ENCODE results near the gene KAT2B.
A peak's percentile ranks its signal among the peaks of the same experiment; 100 is the strongest.
"Not testable (repeated sequence)": the region's sequence is repeated elsewhere in the genome, so short reads cannot be mapped to it uniquely, and the experiment has no call there.

The KAT2B gene

GRCh38 chr3:20042331-20042730 is 2.1 kb downstream of the KAT2B start:
- DNase-seq: no peak

- DNase-seq: no peak
These were observed 3.1 kb downstream of the KAT2B start for GRCh38 chr3:20043396-20043795.

- no peak for DNase-seq
These were observed 3.6 kb downstream of the KAT2B start for GRCh38 chr3:20043825-20044224.

GRCh38 chr3:20045141-20045540 is 4.9 kb downstream of the KAT2B start:
- not testable (repeated sequence) for DNase-seq

GRCh38 chr3:20046556-20046955 is 6.3 kb downstream of the KAT2B start:
- no peak for DNase-seq

GRCh38 chr3:20047341-20047779 is 7.1 kb downstream of the KAT2B start:
- DNase-seq: no peak

GRCh38 chr3:20047976-20048883 is 8.0 kb downstream of the KAT2B start:
- DNase-seq: no peak

- no peak for DNase-seq
These were observed 11.0 kb downstream of the KAT2B start for GRCh38 chr3:20051123-20051806.

- no peak for DNase-seq
These were observed 12.6 kb downstream of the KAT2B start for GRCh38 chr3:20052851-20053250.

- peak; percentile 76 for DNase-seq
These were observed 14.3 kb downstream of the KAT2B start for GRCh38 chr3:20054549-20054987.

- DNase-seq: peak; percentile 23
These were observed 15.0 kb downstream of the KAT2B start for GRCh38 chr3:20055020-20055775.

- no peak for DNase-seq
These were observed 15.6 kb downstream of the KAT2B start for GRCh38 chr3:20055842-20056241.

- DNase-seq: peak; percentile 18
These were observed 16.7 kb downstream of the KAT2B start for GRCh38 chr3:20056725-20057611.

GRCh38 chr3:20057612-20058180 is 17.4 kb downstream of the KAT2B start:
- no peak for DNase-seq

- DNase-seq: no peak
These were observed 19.7 kb downstream of the KAT2B start for GRCh38 chr3:20059929-20060328.

- DNase-seq: no peak
These were observed 20.9 kb downstream of the KAT2B start for GRCh38 chr3:20060974-20061685.

GRCh38 chr3:20062996-20063395 is 22.8 kb downstream of the KAT2B start:
- DNase-seq: no peak

- no peak for DNase-seq
These were observed 24.1 kb downstream of the KAT2B start for GRCh38 chr3:20064387-20064786.

GRCh38 chr3:20064796-20065564 is 24.7 kb downstream of the KAT2B start:
- no peak for DNase-seq

GRCh38 chr3:20066079-20066478 is 25.8 kb downstream of the KAT2B start:
- DNase-seq: no peak

All from NCI-H446 treated with DMSO at 0.1 percent for 48 hours (cell line).